Large intestine (tissue), 3 donors: ENCODE results near the gene HSPG2. TPM values are rescaled to one million over a fixed set of nuclear protein-coding genes. Genes with fewer than 3 reads are reported as not detected.

Source experiments
- DNase-seq, 2 donors: peaks; one replicate each; pipeline versions ENCODE4 v3.0.0 to v3.0.0-alpha.2; 2013
- H3K27ac ChIP-seq: one replicate; pipeline ENCODE4 v1.5.1; 2013; ENCODE audit warnings: low read length
- H3K27me3 ChIP-seq: 2 replicates; pipeline ENCODE4 v1.6.1; 2013; ENCODE audit warnings: low read length; ENCODE audit not compliant: control insufficient read depth, insufficient read depth
- H3K36me3 ChIP-seq: 2 replicates; pipeline ENCODE4 v1.6.1; 2013; ENCODE audit warnings: low read length; ENCODE audit not compliant: control insufficient read depth, insufficient read depth
- H3K4me1 ChIP-seq: one replicate; pipeline ENCODE4 v1.6.1; 2013; ENCODE audit warnings: low read length; ENCODE audit not compliant: control insufficient read depth, insufficient read depth
- H3K4me3 ChIP-seq: one replicate; pipeline ENCODE4 v1.5.1; 2013; ENCODE audit warnings: low read length
- H3K9me3 ChIP-seq: one replicate; pipeline ENCODE4 v1.6.1; 2013; ENCODE audit warnings: mild to moderate bottlenecking, low read depth, low read length, moderate library complexity; ENCODE audit not compliant: control insufficient read depth
- WGBS: methylation state at CpG from one replicate; pipeline ENCODE4 v1.1.5; 2013; ENCODE audit warnings: low lambda C conversion rate; ENCODE audit not compliant: insufficient coverage; 5-methylcytosine and 5-hydroxymethylcytosine counted together
- polyA plus RNA-seq: library from polyadenylated mRNA; unstranded; fragments of 120-200 nt; gene quantifications from one replicate; pipeline ENCODE4 v1.2.1, GENCODE V29; 2013

Gene HSPG2
- polyA plus RNA-seq, 1 donor = 70.4 TPM

- WGBS = no CpG with 5 or more reads among the region's 13 CpGs
- no peak overlapping the region for H3K4me3 ChIP-seq
- peaks cover 10% of the 10 kb centered on the region for H3K4me1 ChIP-seq
- H3K27ac ChIP-seq = no peak overlapping the region
- no peaks in the 10 kb centered on the region for H3K9me3 ChIP-seq
- no peak for DNase-seq
- H3K36me3 ChIP-seq = peaks cover 67% of the 10 kb centered on the region
- H3K27me3 ChIP-seq = no peaks in the 10 kb centered on the region
Measured at GRCh38 chr1:21869620-21870121, 67.4 kb downstream of the HSPG2 start.

- H3K36me3 ChIP-seq = peaks cover 67% of the 10 kb centered on the region
- H3K27me3 ChIP-seq = no peaks in the 10 kb centered on the region
- peaks cover 10% of the 10 kb centered on the region for H3K4me1 ChIP-seq
- DNase-seq = no peak
- no CpG with 5 or more reads among the region's 12 CpGs for WGBS
- H3K4me3 ChIP-seq = no peak overlapping the region
- H3K27ac ChIP-seq = no peak overlapping the region
- no peaks in the 10 kb centered on the region for H3K9me3 ChIP-seq
Measured at GRCh38 chr1:21868941-21869454, 68.1 kb downstream of the HSPG2 start.

GRCh38 chr1:21868482-21868881, 68.6 kb downstream of the HSPG2 start:
- peaks cover 65% of the 10 kb centered on the region for H3K36me3 ChIP-seq
- H3K9me3 ChIP-seq = no peaks in the 10 kb centered on the region
- H3K4me1 ChIP-seq = peaks cover 10% of the 10 kb centered on the region
- H3K4me3 ChIP-seq = no peak overlapping the region
- no CpG with 5 or more reads among the region's 7 CpGs for WGBS
- DNase-seq = no peak
- no peaks in the 10 kb centered on the region for H3K27me3 ChIP-seq
- H3K27ac ChIP-seq = no peak overlapping the region

- Histone ChIP-seq H3K4me1 (peaks cover 10% of the 10 kb centered on the region), H3K4me3 (no peak overlapping the region), H3K9me3 (no peaks in the 10 kb centered on the region), H3K36me3 (peaks cover 57% of the 10 kb centered on the region), H3K27ac (no peak overlapping the region), H3K27me3 (no peaks in the 10 kb centered on the region)
- no CpG with 5 or more reads among the region's 5 CpGs for WGBS
- peak in 1 of 2 donors; percentile 16 for DNase-seq
Measured at GRCh38 chr1:21867451-21867996, 69.6 kb downstream of the HSPG2 start.

GRCh38 chr1:21866707-21867043, 70.4 kb downstream of the HSPG2 start:
- peaks cover 10% of the 10 kb centered on the region for H3K4me1 ChIP-seq
- no peaks in the 10 kb centered on the region for H3K27me3 ChIP-seq
- peaks cover 3% of the 10 kb centered on the region for H3K9me3 ChIP-seq
- no CpG with 5 or more reads among the region's 1 CpG for WGBS
- H3K36me3 ChIP-seq = peaks cover 54% of the 10 kb centered on the region
- no peak overlapping the region for H3K4me3 ChIP-seq
- peak overlapping the region; percentile 20 for H3K27ac ChIP-seq
- DNase-seq = no peak

GRCh38 chr1:21865943-21866706, 71.0 kb downstream of the HSPG2 start:
- WGBS = no CpG with 5 or more reads among the region's 11 CpGs

GRCh38 chr1:21865609-21865942, 71.5 kb downstream of the HSPG2 start:
- Histone ChIP-seq H3K36me3 (peaks cover 56% of the 10 kb centered on the region), H3K4me3 (no peak overlapping the region), H3K9me3 (peaks cover 7% of the 10 kb centered on the region), H3K4me1 (peaks cover 10% of the 10 kb centered on the region), H3K27ac (no peak overlapping the region), H3K27me3 (no peaks in the 10 kb centered on the region)
- no peak for DNase-seq
- no CpG with 5 or more reads among the region's 7 CpGs for WGBS

More at GRCh38 chr1:21865943-21866706, 71.0 kb downstream of the HSPG2 start:
- Histone ChIP-seq H3K36me3 (peaks cover 55% of the 10 kb centered on the region), H3K9me3 (peaks cover 7% of the 10 kb centered on the region), H3K27me3 (no peaks in the 10 kb centered on the region), H3K4me1 (peaks cover 10% of the 10 kb centered on the region), H3K4me3 (no peak overlapping the region), H3K27ac (peak overlapping the region; percentile 5)
- DNase-seq = peak; percentile 56 to 72

GRCh38 chr1:21864730-21865129, 72.4 kb downstream of the HSPG2 start:
- no peaks in the 10 kb centered on the region for H3K27me3 ChIP-seq
- H3K27ac ChIP-seq = no peak overlapping the region
- H3K4me1 ChIP-seq = peaks cover 10% of the 10 kb centered on the region
- no peak for DNase-seq
- H3K4me3 ChIP-seq = no peak overlapping the region
- WGBS = no CpG with 5 or more reads among the region's 27 CpGs
- peaks cover 7% of the 10 kb centered on the region for H3K9me3 ChIP-seq
- H3K36me3 ChIP-seq = peaks cover 58% of the 10 kb centered on the region

- H3K4me1 ChIP-seq = peaks cover 10% of the 10 kb centered on the region
- H3K36me3 ChIP-seq = peaks cover 63% of the 10 kb centered on the region
- no peaks in the 10 kb centered on the region for H3K27me3 ChIP-seq
- no CpG with 5 or more reads among the region's 12 CpGs for WGBS
- peaks cover 7% of the 10 kb centered on the region for H3K9me3 ChIP-seq
- no peak overlapping the region for H3K27ac ChIP-seq
- H3K4me3 ChIP-seq = no peak overlapping the region
- DNase-seq = no peak
Measured at GRCh38 chr1:21863981-21864380, 73.1 kb downstream of the HSPG2 start.

GRCh38 chr1:21861602-21862429, 75.3 kb downstream of the HSPG2 start:
- no peak overlapping the region for H3K27ac ChIP-seq

More at GRCh38 chr1:21861602-21862429, 75.3 kb downstream of the HSPG2 start:
- peaks cover 10% of the 10 kb centered on the region for H3K4me1 ChIP-seq
- peaks cover 79% of the 10 kb centered on the region for H3K36me3 ChIP-seq
- no peak overlapping the region for H3K4me3 ChIP-seq
- peaks cover 7% of the 10 kb centered on the region for H3K9me3 ChIP-seq
- no peak for DNase-seq
- H3K27me3 ChIP-seq = no peaks in the 10 kb centered on the region
- no CpG with 5 or more reads among the region's 19 CpGs for WGBS
